ENCODE measurements around the gene TPRG1L.

DNA sequence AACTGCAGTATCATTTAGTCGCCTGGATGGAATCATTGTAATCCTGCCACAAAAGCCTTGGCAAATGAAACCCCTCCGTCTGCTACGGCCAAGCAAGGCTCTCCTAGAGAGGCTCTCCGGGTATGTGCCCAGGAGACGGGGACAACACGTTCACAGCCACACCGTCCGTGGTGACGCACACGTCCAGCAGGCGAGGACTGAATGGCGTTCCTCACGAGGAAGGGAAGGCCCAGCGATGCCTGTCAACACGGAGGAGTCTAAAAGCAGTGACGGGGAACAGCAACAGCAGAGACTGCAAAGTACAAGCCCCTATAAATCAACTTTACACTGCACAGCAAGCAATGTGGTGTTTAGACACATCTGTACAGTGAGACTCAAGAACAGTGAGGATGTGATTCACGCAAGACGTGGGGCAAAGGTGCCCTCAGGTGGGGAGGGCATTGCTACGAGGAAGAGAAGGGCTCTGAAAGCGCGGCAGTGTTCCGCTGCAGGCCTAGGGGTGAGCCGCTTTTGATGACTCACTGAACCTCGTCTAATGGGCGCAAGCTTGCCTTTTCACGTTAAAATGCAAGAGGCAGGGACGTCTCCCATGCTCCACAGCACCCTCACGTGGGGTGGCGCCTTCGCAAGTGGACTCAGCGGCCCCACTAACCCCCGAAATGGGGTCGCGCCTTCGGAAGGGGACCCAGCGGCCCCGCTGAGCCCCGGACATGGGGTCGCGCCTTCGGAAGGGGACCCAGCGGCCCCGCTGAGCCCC lies 18.3 kb downstream of the TPRG1L start:
- TF ChIP-seq, protein P1, sequence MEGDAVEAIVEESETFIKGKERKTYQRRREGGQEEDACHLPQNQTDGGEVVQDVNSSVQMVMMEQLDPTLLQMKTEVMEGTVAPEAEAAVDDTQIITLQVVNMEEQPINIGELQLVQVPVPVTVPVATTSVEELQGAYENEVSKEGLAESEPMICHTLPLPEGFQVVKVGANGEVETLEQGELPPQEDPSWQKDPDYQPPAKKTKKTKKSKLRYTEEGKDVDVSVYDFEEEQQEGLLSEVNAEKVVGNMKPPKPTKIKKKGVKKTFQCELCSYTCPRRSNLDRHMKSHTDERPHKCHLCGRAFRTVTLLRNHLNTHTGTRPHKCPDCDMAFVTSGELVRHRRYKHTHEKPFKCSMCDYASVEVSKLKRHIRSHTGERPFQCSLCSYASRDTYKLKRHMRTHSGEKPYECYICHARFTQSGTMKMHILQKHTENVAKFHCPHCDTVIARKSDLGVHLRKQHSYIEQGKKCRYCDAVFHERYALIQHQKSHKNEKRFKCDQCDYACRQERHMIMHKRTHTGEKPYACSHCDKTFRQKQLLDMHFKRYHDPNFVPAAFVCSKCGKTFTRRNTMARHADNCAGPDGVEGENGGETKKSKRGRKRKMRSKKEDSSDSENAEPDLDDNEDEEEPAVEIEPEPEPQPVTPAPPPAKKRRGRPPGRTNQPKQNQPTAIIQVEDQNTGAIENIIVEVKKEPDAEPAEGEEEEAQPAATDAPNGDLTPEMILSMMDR (IDR thresholded peaks at IDR 0.05; ENCODE audit: low read length) = no peak
- no peak for TF ChIP-seq EZH2 (optimal IDR thresholded peaks at IDR 0.05; ENCODE audit: low read depth, low read length)

All from MM.1S (cell line).